ENCODE data around the gene MAGI2.

The MAGI2 gene

DNA sequence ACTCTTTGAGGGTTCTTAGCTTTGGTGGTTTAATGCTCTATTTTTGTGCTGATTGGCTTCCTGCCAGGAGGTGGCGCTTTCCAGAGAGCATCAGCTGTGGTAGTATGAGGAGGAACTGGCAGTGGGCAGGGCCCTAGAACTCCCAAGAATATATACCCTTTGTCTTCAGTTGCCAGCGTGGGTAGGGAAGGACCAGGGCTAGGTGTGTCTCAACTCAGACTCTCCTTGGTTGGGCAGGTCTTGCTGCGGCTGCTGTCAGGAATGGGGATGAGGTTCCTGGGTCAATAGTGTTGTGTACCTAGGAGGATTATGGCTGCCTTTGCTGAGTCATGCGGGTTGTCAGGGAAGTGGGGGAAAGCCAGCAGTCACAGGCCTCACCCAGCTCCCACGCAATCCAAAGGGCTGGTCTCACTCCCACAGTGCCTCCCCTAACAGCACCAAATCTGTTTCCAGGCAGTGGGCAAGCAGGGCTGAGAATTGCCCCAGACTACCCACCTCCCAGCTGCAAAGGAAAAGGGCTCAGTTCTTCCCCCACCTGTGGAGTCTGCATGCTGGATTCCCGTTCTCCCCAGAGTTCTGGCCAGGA is 1463.4 kb downstream of the MAGI2 start:
- DNase-seq (ENCODE audit: low spot score) = no peak

DNA sequence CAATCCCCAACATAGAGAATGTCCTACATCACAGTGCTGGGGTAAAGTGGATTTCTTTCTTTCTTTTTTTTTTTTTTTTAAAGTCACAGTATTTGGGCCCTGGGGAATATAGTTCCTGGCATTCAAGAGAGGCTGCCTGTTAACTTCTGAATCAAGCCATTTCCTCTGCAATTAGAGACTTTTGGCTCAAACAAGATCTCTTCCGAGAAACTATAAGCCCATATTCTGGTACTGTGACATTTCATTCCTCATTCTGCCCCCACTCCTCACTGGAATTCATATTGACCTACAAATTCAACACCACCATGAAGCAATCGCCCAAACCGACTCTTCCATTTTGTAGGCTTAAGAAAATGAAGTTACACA is 1467.5 kb downstream of the MAGI2 start:
- DNase-seq (ENCODE audit: low spot score) = no peak

DNA sequence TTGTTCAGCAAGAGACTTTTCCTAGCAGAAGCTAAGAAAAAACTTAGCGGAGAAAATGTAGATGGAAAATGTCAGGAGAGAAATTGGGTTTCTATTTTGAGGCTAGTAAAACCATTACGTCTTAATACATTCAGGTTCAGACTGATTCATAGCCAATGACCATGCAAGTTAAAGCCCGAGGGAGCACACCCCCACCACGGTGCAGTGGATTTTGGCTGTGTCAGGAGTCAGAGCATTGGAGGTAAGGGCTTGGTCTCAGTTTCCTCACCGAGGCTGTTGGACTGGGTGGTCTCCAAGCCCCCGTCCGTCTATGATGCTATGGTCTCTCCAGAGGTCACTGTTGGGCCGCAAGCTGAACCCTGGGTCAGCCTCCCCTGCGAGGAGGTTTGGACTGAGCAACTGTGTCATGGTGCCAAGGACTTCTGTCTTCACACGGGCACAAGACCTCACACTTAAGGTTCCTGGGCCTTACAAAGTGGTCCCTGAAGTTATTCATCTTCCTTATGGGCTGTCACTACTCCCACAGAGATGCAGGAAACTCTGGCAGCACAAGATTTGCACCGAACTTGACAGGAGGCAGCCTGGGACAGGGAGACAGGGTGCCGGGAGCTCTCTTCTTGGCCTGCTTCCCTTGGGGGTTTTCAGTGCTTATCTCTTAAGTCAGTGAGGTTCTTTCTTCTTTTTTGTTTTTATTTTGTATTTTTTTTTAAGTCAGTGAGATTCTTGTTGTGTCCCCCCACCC is 1468.1 kb downstream of the MAGI2 start:
- DNase-seq (ENCODE audit: low spot score) = no peak

DNA sequence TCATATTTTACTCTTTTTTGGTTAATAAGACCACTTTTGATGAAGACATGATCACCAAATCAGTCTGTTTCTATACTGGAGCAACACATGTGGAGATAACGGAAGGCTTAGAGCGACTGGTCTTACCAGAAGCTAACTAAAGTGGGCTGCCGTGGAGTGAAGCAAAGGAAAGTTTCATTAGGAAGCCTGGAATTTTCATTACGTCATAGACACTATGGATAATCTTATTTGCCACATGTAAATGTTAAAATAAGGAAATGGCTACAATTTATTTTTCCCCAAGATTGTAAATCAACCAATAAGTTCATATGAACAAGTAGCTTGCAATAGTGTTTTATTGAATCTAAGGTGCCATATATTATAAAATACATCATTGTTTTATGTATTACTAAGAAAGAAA is 1469.5 kb downstream of the MAGI2 start:
- DNase-seq (ENCODE audit: low spot score) = no peak

DNA sequence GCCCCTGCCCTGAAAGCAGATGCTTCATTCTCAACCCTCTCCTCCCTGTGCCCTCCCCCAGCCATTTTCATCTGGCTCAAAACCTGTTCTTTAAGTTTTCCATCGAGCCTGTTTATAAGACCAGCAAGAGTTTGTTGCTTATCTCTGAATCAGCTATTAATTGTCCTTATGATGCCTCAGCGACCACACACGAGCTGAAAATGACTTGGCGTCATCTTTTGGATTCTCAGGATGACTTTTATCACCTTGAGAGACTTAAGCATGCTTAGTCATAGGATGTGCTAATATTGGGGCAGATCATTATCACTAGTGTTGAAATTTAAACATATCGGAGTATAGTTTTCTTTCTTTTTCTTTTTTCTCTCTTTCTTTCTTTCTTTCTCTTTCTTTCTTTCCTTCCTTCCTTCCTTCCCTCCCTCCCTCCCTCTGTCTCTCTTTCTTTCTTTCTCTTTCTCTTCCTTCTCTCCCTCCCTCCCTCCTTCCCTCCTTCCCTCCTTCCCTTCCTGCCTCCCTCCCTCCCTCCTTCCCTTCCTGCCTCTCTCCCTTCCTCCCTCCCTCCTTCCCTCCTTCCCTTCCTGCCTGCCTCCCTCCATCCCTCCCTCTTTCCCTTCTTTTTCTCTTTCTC is 1470.4 kb downstream of the MAGI2 start:
- no peak for DNase-seq (ENCODE audit: low spot score)

DNA sequence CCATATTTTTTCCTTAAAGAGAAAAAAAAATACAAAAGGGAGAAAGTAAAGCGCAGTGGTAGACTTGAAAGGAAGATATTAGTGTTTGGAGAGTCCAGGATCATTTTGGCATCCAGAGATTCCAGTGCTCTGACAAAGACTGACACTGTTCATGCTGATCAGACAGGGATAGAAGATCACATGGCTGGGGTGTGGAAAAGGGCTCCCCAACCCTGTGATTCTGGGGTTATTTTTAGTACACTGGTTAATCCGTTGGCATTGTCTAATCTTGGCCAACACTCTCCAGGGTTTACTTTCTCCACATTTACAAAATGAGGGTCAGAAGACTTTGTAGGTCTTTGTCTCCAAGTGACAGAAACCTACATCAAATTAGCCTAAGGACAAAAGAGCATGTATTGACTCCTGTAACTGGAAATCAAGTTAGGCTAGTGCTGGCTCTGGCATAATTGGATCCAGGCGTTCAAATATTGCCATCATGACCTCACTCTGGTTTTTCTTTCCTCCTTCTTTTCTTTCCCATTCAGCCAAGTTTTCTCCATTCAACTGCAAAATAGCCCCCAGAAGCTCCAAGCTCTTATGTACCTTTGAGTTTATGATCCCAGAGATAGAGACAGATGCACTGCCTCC is 1473.3 kb downstream of the MAGI2 start:
- no peak for DNase-seq (ENCODE audit: low spot score)

DNA sequence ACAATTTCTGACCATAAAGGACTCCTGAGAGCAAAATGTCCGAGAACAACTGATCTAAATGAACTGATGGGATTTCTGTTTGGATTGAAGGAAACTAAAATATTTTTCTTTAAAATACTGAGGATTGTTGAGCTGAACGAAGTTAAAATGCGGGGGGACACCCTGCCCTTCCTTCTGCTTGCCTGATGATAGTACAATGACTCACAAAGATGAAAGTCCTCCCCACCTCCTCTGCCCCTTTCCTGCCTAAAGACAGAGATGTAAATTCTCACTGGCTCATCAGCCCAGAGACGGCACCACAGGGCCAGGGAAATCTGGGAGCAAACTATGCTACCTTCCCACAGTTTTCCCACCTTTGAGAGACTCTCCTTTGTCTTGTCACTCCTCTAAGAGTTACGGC is 1474.2 kb downstream of the MAGI2 start:
- DNase-seq (ENCODE audit: low spot score) = no peak

DNA sequence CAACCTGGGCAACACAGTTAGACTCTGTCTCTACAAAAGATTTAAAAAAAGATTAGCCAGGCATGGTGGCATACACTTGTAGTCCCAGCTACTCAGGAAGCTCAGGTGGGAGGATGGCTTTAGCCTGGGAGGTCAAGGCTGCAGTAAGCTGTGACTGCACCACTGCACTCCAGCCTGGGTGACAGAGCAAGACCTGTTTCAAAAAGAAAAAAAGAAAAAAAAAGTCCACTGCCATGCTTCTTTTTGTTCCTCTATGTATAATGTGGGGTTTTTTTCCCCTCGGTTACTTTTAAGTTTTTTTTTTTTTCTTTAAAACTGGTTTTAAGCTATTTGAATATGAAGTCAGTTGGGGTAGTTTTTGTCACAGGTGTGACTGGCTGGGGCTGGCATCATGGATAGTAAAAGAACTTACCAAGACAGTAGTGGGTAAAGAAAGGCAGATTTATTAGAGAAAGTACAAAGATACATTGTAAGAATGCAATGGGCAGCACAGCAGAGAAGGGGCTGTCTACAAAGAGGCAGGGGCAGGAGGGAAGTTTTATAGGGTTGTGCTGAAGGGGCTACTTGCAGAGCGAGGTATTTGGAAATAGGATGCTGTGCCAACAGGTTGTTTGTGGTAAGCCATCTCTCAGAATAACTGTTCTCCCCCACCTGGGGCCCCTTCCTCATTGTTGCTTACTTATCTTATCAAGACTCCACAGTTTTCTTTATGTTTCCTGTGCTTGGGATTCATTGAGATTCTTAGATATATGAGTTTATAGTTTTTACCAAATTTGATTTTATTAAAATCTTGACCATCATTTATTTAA is 1477.6 kb downstream of the MAGI2 start:
- DNase-seq (ENCODE audit: low spot score) = no peak

DNA sequence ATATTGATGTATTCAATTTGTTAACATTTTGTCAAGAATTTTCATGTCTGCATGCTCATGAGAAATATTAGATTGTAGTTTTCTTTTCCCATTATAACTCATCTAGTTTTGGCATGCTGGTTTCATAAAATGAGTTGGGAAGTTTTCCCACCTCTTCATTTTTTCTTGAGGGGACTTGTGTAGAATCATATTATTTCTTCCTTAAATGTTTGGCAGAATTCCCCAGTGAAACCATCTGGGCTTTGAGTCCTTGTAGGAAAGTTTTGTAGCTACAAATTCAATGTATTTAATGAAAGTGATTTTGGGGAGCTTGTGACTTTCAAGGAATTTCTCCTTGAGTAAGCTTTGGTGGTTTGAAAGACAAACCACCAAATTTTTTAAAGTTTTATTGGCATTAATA is 1481.7 kb downstream of the MAGI2 start:
- no peak for DNase-seq (ENCODE audit: low spot score)

DNA sequence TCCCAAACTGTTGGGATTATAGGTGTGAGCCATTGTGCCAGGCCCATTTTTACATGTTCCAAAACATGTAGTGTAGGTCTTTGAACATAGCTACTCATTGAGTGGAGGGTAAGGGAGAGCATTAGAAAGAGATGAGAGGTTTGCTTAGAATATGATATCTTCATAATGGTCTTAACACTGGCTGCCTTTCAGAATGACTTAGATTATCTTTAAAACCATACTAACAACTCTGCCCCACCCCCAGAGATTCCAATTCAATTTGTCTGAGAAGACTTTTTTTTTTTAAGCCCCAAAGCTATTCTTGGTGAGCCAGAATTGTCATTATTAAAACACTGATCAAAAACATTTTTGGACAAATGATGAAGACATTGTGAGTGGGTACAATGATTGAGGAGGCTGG is 1486.0 kb downstream of the MAGI2 start:
- DNase-seq (ENCODE audit: low spot score) = no peak

Measured in GM03348 (cell line).